Measurements from ENCODE around the gene CERS6. TPM values are rescaled to one million over a fixed set of nuclear protein-coding genes. Genes with fewer than 3 reads are reported as not detected.

Gene CERS6
- total and polyA plus RNA-seq, 3 experiments from 2014 or later, result 3.6 to 7.8 (median 7.7) TPM

DNA sequence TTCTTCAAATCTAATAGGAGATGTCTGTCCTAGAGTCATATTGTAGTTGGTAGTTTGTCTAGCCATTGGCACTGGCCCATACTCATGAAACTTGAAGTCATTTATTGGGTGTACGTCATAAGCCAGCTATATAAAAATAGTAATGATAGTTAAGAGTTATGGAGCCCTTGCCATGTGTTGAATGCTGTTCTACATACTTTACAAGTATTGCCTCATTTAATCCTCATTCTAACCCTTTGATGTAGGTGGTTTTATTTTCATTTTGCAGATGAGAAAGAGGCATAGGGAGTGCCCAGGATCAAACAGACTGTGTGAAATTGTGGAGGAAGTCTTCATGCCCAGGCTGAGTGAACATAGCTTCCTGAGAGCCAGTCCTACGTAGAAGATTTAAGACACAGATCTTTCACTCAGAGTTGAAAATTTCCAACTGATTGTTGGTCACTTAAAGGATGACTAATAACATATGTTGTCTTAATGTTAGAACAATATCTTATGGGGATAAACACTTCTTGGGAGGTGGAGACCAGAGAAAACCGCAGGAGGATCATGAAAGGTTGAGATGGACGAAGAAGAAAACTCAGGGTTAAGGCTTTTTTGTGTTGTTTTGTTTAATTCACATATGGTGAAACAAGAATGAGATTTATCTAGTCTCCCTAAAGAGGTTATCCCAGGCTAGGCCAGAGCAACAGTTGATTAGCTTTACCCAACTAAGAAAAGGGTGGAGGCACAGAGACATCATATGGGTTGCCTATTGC, 156.0 kb downstream of the CERS6 start:
- H3K4me1 ChIP-seq (ENCODE audit: insufficient read depth, low read length), result peaks cover 16% of the 10 kb centered on the region
- POLR2A ChIA-PET, result no interaction called here
- no peaks in the 10 kb centered on the region for H3K9me3 Mint-ChIP-seq
- H3K4me3 Mint-ChIP-seq, result no peak overlapping the region
- peak overlapping the region in 2 of 8 donors; percentile 1 to 4 for H3K27ac Mint-ChIP-seq
- no peak overlapping the region for H3K27ac ChIP-seq (ENCODE audit: low read depth, low read length)
- CTCF ChIA-PET, result no interaction called here
- no peaks in the 10 kb centered on the region for H3K9me3 ChIP-seq (ENCODE audit: low read length)
- peaks cover 0 to 28% (median 12%) of the 10 kb centered on the region in 3 donors for H3K36me3 Mint-ChIP-seq
- DNase-seq, result no peak
- peaks cover 0 to 7% (median 4%) of the 10 kb centered on the region in 3 donors for H3K4me1 Mint-ChIP-seq
- H3K27me3 Mint-ChIP-seq, result peaks cover 0 to 7% of the 10 kb centered on the region in 2 donors
- H3K27me3 ChIP-seq (ENCODE audit: insufficient read depth, low read length, poor library complexity, severe bottlenecking), result no peaks in the 10 kb centered on the region
- H3K4me3 ChIP-seq (ENCODE audit: low read length), result no peak overlapping the region
- no peaks in the 10 kb centered on the region for H3K36me3 ChIP-seq (ENCODE audit: insufficient read depth, low read length)

DNA sequence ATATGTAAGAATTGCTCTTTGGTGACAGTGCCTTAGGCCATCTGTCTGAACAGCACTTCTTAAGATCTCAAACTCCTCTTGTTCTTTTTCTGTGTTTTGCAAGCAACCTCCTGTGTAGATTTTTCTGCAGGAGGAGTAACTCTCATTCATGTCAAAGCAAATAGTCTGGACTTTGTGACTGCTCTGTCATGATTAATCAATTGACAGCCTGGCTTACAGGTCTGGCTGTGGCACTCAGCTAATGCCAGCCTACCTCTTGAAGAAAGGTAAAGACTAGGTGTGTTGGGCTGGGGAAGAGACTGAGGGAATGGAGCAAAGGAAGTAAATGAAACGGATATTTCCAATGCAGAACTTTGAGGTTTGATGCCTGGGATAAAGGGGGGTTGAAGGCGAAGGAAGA, 156.6 kb downstream of the CERS6 start:
- no peaks in the 10 kb centered on the region for H3K27me3 ChIP-seq (ENCODE audit: insufficient read depth, low read length, poor library complexity, severe bottlenecking)
- no peaks in the 10 kb centered on the region for H3K9me3 ChIP-seq (ENCODE audit: low read length)
- Mint-ChIP-seq H3K4me1 (peaks cover 0 to 7% (median 4%) of the 10 kb centered on the region in 3 donors), H3K36me3 (peaks cover 0 to 33% (median 12%) of the 10 kb centered on the region in 3 donors), H3K27ac (peak overlapping the region in 2 of 8 donors; percentile 3 to 69), H3K4me3 (no peak overlapping the region), H3K9me3 (no peaks in the 10 kb centered on the region), H3K27me3 (peaks cover 0 to 7% of the 10 kb centered on the region in 2 donors)
- no peak overlapping the region for H3K27ac ChIP-seq (ENCODE audit: low read depth, low read length)
- POLR2A ChIA-PET, result no interaction called here
- no peaks in the 10 kb centered on the region for H3K36me3 ChIP-seq (ENCODE audit: insufficient read depth, low read length)
- CTCF ChIA-PET, result no interaction called here
- DNase-seq, result no peak
- H3K4me1 ChIP-seq (ENCODE audit: insufficient read depth, low read length), result peaks cover 16% of the 10 kb centered on the region
- H3K4me3 ChIP-seq (ENCODE audit: low read length), result no peak overlapping the region

DNA sequence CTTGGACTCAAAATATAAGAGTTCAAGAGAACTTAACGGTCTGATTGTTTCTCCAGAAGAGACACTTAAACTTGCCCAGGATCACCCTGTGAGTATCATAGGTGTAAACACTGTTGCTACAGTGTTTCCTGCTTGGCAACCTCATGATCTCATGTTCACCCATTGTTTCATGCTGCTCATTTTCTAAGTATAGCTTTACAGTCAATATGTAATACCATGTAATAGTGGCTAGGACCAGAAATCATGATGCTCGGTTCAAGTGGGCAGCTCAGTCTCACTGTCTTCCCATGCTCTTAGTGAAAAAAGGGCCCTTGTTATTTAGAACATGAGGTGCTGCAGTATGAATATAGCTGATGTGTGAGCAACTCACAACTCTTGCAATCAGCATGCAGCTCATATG, 157.5 kb downstream of the CERS6 start:
- Histone ChIP-seq H3K9me3 (ENCODE audit: low read length) (no peaks in the 10 kb centered on the region), H3K4me1 (ENCODE audit: insufficient read depth, low read length) (peaks cover 16% of the 10 kb centered on the region), H3K27me3 (ENCODE audit: insufficient read depth, low read length, poor library complexity, severe bottlenecking) (no peaks in the 10 kb centered on the region), H3K36me3 (ENCODE audit: insufficient read depth, low read length) (no peaks in the 10 kb centered on the region), H3K27ac (ENCODE audit: low read depth, low read length) (no peak overlapping the region), H3K4me3 (ENCODE audit: low read length) (no peak overlapping the region)
- ChIA-PET POLR2A (no interaction called here), CTCF (no interaction called here)
- DNase-seq, result no peak
- peaks cover 0 to 7% (median 4%) of the 10 kb centered on the region in 3 donors for H3K4me1 Mint-ChIP-seq
- H3K27me3 Mint-ChIP-seq, result peaks cover 0 to 7% of the 10 kb centered on the region in 2 donors
- H3K27ac Mint-ChIP-seq, result no peak overlapping the region
- H3K9me3 Mint-ChIP-seq, result no peaks in the 10 kb centered on the region
- H3K4me3 Mint-ChIP-seq, result no peak overlapping the region
- H3K36me3 Mint-ChIP-seq, result peaks cover 0 to 37% (median 12%) of the 10 kb centered on the region in 3 donors

DNA sequence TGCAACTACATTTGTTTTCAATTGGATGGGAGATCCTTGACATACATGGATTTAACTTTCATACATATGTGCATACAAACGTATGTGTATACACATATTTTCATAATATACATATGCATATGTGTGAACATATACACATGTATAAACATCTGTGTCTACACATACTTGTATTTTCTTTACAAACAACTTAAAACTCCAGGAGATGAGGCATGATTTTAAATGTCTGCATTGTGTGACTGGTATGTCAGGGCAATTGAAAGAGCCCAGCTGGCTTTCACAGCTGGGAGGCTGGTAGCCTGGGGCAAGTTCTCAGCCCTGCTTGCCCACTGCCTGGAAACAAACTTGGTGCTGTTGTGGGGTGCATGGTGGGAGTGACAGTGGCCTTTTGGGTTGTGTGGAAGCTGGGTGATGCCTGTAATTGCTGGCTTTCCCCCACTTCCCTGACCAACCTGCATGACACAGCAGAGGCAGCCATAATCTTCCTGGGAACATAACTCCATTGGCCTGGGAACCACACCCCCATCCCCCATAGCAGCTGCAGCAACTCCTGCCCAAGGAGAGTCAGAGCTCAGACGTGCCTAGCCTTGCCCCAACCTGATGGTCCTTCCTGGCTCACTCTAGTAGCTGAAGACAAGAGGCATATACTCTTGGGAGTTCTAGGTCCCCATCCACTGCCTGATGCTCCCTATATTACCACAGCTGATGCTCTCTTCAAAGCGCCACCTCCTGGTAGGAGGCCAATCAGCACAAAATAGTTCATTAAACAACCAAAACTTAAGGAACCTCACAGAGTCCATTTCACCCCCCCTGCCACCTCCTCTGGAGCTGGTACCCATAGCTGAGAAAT, 158.3 kb downstream of the CERS6 start:
- peaks cover 0 to 32% (median 12%) of the 10 kb centered on the region in 3 donors for H3K36me3 Mint-ChIP-seq
- H3K27ac Mint-ChIP-seq, result no peak overlapping the region
- peaks cover 0 to 7% (median 4%) of the 10 kb centered on the region in 3 donors for H3K4me1 Mint-ChIP-seq
- no peak for DNase-seq
- peaks cover 0 to 7% of the 10 kb centered on the region in 2 donors for H3K27me3 Mint-ChIP-seq
- no peaks in the 10 kb centered on the region for H3K9me3 Mint-ChIP-seq
- Histone ChIP-seq H3K27me3 (ENCODE audit: insufficient read depth, low read length, poor library complexity, severe bottlenecking) (no peaks in the 10 kb centered on the region), H3K9me3 (ENCODE audit: low read length) (no peaks in the 10 kb centered on the region), H3K36me3 (ENCODE audit: insufficient read depth, low read length) (no peaks in the 10 kb centered on the region), H3K4me3 (ENCODE audit: low read length) (no peak overlapping the region), H3K4me1 (ENCODE audit: insufficient read depth, low read length) (peaks cover 16% of the 10 kb centered on the region), H3K27ac (ENCODE audit: low read depth, low read length) (no peak overlapping the region)
- POLR2A ChIA-PET, result no interaction called here
- H3K4me3 Mint-ChIP-seq, result no peak overlapping the region
- CTCF ChIA-PET, result no interaction called here

DNA sequence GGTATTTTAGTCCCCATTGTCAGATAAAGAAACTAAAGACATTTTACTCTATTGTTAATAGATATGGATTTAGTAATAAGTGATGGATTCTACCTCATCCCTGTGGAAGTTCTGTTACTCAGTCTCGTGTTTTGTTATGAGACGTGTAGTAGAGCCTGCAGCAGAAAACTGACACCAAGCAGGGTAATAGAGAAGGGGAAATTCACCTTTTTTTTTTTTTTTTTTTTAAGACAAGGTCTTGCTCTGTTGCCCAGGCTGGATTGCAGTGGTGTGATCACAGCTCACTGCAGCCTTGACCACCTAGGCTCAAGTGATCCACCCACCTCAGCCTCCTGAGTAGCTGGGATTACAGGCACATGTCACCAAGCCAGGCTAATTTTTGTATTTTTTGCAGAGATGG, 164.5 kb downstream of the CERS6 start:
- Mint-ChIP-seq H3K27ac (no peak overlapping the region), H3K36me3 (peaks cover 0 to 16% (median 2%) of the 10 kb centered on the region in 3 donors), H3K4me3 (no peak overlapping the region), H3K4me1 (peaks cover 0 to 4% (median 0%) of the 10 kb centered on the region in 3 donors), H3K27me3 (peaks cover 0 to 3% of the 10 kb centered on the region in 2 donors), H3K9me3 (no peaks in the 10 kb centered on the region)
- CTCF ChIA-PET, result no interaction called here
- no peak for DNase-seq
- no peaks in the 10 kb centered on the region for H3K9me3 ChIP-seq (ENCODE audit: low read length)
- no peak overlapping the region for H3K27ac ChIP-seq (ENCODE audit: low read depth, low read length)
- no peaks in the 10 kb centered on the region for H3K36me3 ChIP-seq (ENCODE audit: insufficient read depth, low read length)
- H3K27me3 ChIP-seq (ENCODE audit: insufficient read depth, low read length, poor library complexity, severe bottlenecking), result no peaks in the 10 kb centered on the region
- H3K4me3 ChIP-seq (ENCODE audit: low read length), result no peak overlapping the region
- POLR2A ChIA-PET, result no interaction called here
- no peaks in the 10 kb centered on the region for H3K4me1 ChIP-seq (ENCODE audit: insufficient read depth, low read length)

DNA sequence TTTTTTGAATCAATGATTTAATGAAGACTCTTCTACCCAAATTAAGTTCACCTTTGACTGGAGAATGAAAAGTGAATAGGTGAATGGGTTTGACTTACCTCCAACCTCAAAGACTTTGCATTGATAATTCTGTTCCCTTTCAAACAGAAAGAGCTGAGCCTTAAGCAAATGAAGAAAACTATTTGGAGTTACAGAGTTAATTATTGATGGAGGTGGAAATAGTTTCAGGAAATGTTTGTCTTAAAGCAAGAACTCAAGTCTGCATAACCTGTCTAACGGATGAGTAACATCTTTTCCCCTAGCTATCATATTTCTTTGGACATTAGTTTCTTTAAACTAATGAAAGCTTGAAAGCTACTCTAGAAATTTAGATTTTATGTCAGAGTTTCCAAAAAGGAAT, 166.5 kb downstream of the CERS6 start:
- no peak overlapping the region for H3K4me3 Mint-ChIP-seq
- no peak overlapping the region for H3K27ac Mint-ChIP-seq
- Histone ChIP-seq H3K36me3 (ENCODE audit: insufficient read depth, low read length) (no peaks in the 10 kb centered on the region), H3K4me3 (ENCODE audit: low read length) (no peak overlapping the region), H3K27me3 (ENCODE audit: insufficient read depth, low read length, poor library complexity, severe bottlenecking) (no peaks in the 10 kb centered on the region), H3K4me1 (ENCODE audit: insufficient read depth, low read length) (no peaks in the 10 kb centered on the region), H3K9me3 (ENCODE audit: low read length) (no peaks in the 10 kb centered on the region), H3K27ac (ENCODE audit: low read depth, low read length) (no peak overlapping the region)
- ChIA-PET CTCF (no interaction called here), POLR2A (no interaction called here)
- H3K36me3 Mint-ChIP-seq, result peaks cover 0 to 5% (median 0%) of the 10 kb centered on the region in 3 donors
- no peaks in the 10 kb centered on the region for H3K27me3 Mint-ChIP-seq
- DNase-seq, result no peak
- H3K4me1 Mint-ChIP-seq, result peaks cover 0 to 13% (median 6%) of the 10 kb centered on the region in 3 donors
- no peaks in the 10 kb centered on the region for H3K9me3 Mint-ChIP-seq

DNA sequence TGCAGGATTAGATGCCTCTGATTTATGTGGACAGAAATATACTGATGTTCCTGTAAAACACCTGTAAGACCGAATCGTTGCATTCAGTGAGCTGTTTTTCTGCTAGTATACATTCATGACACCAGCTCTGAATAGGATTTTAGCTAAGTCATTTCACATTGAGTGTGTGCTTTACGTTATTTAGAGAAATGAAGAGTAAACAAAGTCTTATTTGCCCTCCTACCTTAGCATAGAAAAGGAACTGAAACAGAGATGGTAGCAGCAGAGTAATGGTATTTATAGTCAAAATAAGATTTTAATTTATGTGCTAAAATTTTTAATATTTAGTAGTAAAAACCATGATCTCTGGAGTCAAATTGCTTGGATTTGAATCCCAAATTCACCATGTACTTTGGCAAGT, 168.0 kb downstream of the CERS6 start:
- no peaks in the 10 kb centered on the region for H3K36me3 ChIP-seq (ENCODE audit: insufficient read depth, low read length)
- H3K4me1 ChIP-seq (ENCODE audit: insufficient read depth, low read length), result no peaks in the 10 kb centered on the region
- H3K27me3 Mint-ChIP-seq, result no peaks in the 10 kb centered on the region
- no peak overlapping the region for H3K27ac ChIP-seq (ENCODE audit: low read depth, low read length)
- ChIA-PET POLR2A (no interaction called here), CTCF (no interaction called here)
- no peaks in the 10 kb centered on the region for H3K36me3 Mint-ChIP-seq
- H3K27me3 ChIP-seq (ENCODE audit: insufficient read depth, low read length, poor library complexity, severe bottlenecking), result no peaks in the 10 kb centered on the region
- H3K4me3 ChIP-seq (ENCODE audit: low read length), result no peak overlapping the region
- no peak overlapping the region for H3K4me3 Mint-ChIP-seq
- no peak for DNase-seq
- no peak overlapping the region for H3K27ac Mint-ChIP-seq
- H3K9me3 Mint-ChIP-seq, result no peaks in the 10 kb centered on the region
- peaks cover 0 to 13% (median 6%) of the 10 kb centered on the region in 3 donors for H3K4me1 Mint-ChIP-seq
- no peaks in the 10 kb centered on the region for H3K9me3 ChIP-seq (ENCODE audit: low read length)

DNA sequence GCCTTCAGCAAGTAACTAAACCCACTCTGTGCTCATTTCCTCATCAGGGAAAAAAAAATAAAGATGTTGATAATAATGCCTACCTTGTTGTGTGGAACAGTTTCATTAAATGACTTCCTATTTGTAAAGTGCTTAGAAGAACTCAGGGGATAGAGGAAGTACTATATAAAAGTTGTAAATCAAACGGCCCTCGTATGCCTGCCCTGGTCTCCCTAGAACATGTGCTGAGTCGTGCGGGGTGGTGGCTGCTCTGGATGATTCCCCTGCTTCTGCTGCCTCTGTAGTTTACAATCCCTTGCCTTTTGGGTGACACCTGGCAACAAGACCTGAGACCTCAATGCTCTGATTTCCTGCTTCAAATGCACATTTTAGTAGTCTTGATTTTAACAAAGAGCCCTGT, 170.0 kb downstream of the CERS6 start:
- Histone ChIP-seq H3K4me3 (ENCODE audit: low read length) (no peak overlapping the region), H3K9me3 (ENCODE audit: low read length) (no peaks in the 10 kb centered on the region), H3K36me3 (ENCODE audit: insufficient read depth, low read length) (no peaks in the 10 kb centered on the region), H3K27ac (ENCODE audit: low read depth, low read length) (no peak overlapping the region), H3K27me3 (ENCODE audit: insufficient read depth, low read length, poor library complexity, severe bottlenecking) (no peaks in the 10 kb centered on the region), H3K4me1 (ENCODE audit: insufficient read depth, low read length) (no peaks in the 10 kb centered on the region)
- no peak for DNase-seq
- peaks cover 0 to 13% (median 6%) of the 10 kb centered on the region in 3 donors for H3K4me1 Mint-ChIP-seq
- H3K27me3 Mint-ChIP-seq, result peaks cover 0 to 2% of the 10 kb centered on the region in 2 donors
- peaks cover 0 to 3% (median 0%) of the 10 kb centered on the region in 3 donors for H3K36me3 Mint-ChIP-seq
- H3K4me3 Mint-ChIP-seq, result no peak overlapping the region
- peak overlapping the region in 2 of 8 donors; percentile 28 to 49 for H3K27ac Mint-ChIP-seq
- ChIA-PET CTCF (no interaction called here), POLR2A (no interaction called here)
- no peaks in the 10 kb centered on the region for H3K9me3 Mint-ChIP-seq
